Breast epithelium (tissue), 4 donors: ENCODE measurements around the gene KCNN3. TPM values are rescaled to one million over a fixed set of nuclear protein-coding genes. Genes with fewer than 3 reads are reported as not detected.

Experiments used
- DNase-seq, 2 donors: peaks; one replicate each; pipeline ENCODE4 v3.0.0-alpha.2; 2019; ENCODE audit warnings: low spot score in 2 of 2
- H3K27ac ChIP-seq, 2 donors: fragments of 200-600 bp; sonication (generic) in 1 of 2; one replicate each; pipeline ENCODE4 v1.5.1; 2016 to 2019; ENCODE audit warnings: mild to moderate bottlenecking in 1 of 2
- H3K27me3 ChIP-seq, 2 donors: fragments of 200-600 bp; sonication (generic) in 1 of 2; one replicate each; pipeline versions ENCODE4 v1.5.1 to v1.6.0; 2017 to 2019; ENCODE audit warnings: control low read depth in 1 of 2, mild to moderate bottlenecking in 1 of 2
- H3K36me3 ChIP-seq: fragments of 200-600 bp; one replicate; pipeline ENCODE4 v1.5.1; 2019
- H3K4me1 ChIP-seq, 2 donors: fragments of 200-600 bp; sonication (generic); one replicate each; pipeline ENCODE4 v1.5.1; 2016 to 2019; ENCODE audit warnings: control low read depth in 1 of 2
- H3K4me3 ChIP-seq, 3 donors: fragments of 200-600 bp; sonication (generic); 1 replicate in 2 of 3; 2 replicates in 1 of 3; pipeline ENCODE4 v1.5.1; 2016 to 2019; ENCODE audit warnings: mild to moderate bottlenecking in 3 of 3, moderate library complexity in 2 of 3
- H3K9me3 ChIP-seq, 2 donors: fragments of 200-600 bp; sonication (generic) in 1 of 2; one replicate each; pipeline ENCODE4 v1.5.1; 2016 to 2019; ENCODE audit warnings: control low read depth in 1 of 2
- POLR2A ChIP-seq: fragments of 450-650 bp; IDR thresholded peaks from one replicate; pipeline ENCODE4 v1.6.1; 2016; ENCODE audit warnings: antibody characterized with exemption, mild to moderate bottlenecking, moderate library complexity
- POLR2AphosphoS5 ChIP-seq, 3 donors: sonication (generic); formaldehyde crosslinking; IDR thresholded peaks; one replicate each; pipeline ENCODE4 v1.6.1; 2017; ENCODE audit warnings: antibody characterized with exemption in 3 of 3
- intact Hi-C: fragments of 100-400 bp; cut with DNase I; formaldehyde crosslinking; loops from one replicate; pipeline ENCODE4 v1.15.1; 2023; ENCODE audit warnings: low total_unique reads
- total RNA-seq, 3 donors: library from RNA; depleted of rRNA; stranded (reverse); fragments of >200 nt; gene quantifications; one replicate each; pipeline ENCODE4 v1.1.0, GENCODE V29; 2016
- TF ChIP-seq, protein P1 (sequence below), 3 donors: fragments of 450-650 bp; IDR thresholded peaks; one replicate each; pipeline ENCODE4 v1.5.1; 2016 to 2017; ENCODE audit warnings: antibody characterized with exemption in 3 of 3, mild to moderate bottlenecking in 3 of 3, moderate library complexity in 3 of 3

Gene KCNN3
- total RNA-seq, 3 donors from 2014 or later = 0.96 to 1.6 (median 1.0) TPM

DNA sequence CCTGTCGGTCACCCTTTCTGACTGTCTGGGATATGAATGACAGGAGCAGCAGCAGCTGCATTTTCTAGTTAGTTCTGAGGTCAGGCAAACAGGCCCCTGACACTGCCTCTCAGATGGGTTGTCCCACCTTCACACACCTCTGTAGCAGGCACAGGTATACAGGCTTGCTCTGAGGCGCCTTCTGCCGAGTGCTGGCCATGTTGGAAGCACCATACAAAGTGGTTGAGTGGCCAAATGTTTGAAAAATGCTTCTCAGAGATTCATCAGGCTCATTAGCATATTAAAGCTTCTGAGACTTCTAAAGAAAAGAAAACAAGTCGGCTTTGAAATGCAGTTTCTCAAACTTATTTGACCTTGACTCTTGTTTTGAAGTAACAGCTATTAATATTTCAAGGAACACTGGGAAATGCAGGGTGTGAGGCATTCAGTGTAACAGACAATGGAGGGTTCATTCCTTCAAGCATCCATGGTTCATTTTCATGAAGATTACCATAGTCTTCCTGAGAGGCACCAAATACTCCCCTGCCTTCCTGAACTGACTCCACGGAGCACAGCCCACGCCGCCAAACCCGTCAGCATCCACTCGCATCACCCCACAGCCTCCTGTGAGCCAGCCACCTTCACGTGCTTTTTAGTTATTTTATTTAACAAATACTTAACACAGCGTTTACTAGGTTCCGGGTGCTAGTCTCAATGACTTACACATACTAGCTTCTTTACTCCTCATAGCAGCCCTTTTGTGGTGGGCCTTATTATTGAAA, 81.8 kb downstream of the KCNN3 start:
- Histone ChIP-seq H3K9me3 (no peaks in the 10 kb centered on the region), H3K4me3 (no peak overlapping the region), H3K4me1 (no peaks in the 10 kb centered on the region), H3K27me3 (no peaks in the 10 kb centered on the region), H3K36me3 (no peaks in the 10 kb centered on the region), H3K27ac (no peak overlapping the region)
- DNase-seq = no peak
- TF ChIP-seq POLR2A (no peak), POLR2AphosphoS5 (IDR thresholded peaks at IDR 0.05) (no peak)
- TF ChIP-seq, protein P1, sequence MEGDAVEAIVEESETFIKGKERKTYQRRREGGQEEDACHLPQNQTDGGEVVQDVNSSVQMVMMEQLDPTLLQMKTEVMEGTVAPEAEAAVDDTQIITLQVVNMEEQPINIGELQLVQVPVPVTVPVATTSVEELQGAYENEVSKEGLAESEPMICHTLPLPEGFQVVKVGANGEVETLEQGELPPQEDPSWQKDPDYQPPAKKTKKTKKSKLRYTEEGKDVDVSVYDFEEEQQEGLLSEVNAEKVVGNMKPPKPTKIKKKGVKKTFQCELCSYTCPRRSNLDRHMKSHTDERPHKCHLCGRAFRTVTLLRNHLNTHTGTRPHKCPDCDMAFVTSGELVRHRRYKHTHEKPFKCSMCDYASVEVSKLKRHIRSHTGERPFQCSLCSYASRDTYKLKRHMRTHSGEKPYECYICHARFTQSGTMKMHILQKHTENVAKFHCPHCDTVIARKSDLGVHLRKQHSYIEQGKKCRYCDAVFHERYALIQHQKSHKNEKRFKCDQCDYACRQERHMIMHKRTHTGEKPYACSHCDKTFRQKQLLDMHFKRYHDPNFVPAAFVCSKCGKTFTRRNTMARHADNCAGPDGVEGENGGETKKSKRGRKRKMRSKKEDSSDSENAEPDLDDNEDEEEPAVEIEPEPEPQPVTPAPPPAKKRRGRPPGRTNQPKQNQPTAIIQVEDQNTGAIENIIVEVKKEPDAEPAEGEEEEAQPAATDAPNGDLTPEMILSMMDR (IDR thresholded peaks at IDR 0.05) = no peak
- intact Hi-C loops = loop anchor here (5.0 kb wide), 1 partner anchor 1864 kb away; no protein-coding TSS in a partner anchor

DNA sequence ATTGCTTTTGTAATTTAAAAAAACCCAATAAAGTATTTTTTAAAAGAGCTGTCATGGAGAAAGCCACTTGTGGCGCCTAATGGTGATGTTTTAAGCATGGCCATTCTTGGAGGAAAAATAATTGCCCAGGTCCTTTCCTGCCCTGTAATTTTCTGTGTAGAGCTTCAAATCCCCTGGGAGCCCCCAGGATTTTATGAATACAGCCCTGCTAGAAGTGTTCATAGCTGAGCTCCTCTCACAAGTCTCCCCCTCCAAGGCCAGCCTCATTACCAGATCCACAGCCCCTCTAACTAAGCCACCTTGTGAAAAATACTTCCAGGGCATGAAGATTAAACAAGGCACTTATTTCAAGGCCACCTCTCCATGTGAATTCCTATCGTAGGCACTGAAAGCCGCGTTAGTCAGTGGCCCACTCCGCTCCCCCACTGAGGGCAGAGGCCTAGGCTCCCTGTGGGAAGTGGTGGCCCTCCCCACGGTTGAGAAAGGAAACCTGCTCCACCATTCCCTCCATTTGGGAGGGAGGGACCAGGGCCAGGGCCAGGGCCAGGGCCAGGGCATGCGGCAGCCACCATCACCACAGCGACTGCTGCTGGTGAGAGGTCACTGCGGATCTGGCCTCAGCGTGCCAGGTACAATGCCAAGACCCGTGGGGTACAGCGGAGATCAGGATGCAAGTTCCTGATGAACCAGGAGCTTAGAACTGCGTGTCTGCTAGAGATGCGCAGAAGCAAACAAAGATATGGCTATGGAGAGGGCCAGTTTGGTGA, 83.1 kb downstream of the KCNN3 start:
- no peak for DNase-seq
- Histone ChIP-seq H3K9me3 (no peaks in the 10 kb centered on the region), H3K27me3 (no peaks in the 10 kb centered on the region), H3K27ac (no peak overlapping the region), H3K4me3 (no peak overlapping the region), H3K4me1 (no peaks in the 10 kb centered on the region), H3K36me3 (no peaks in the 10 kb centered on the region)
- TF ChIP-seq, protein P1 (IDR thresholded peaks at IDR 0.05) = no peak
- TF ChIP-seq POLR2A = no peak
- TF ChIP-seq POLR2AphosphoS5 (IDR thresholded peaks at IDR 0.05) = no peak
- intact Hi-C loops = loop anchor here (5.0 kb wide), 1 partner anchor 1865 kb away; no protein-coding TSS in a partner anchor

DNA sequence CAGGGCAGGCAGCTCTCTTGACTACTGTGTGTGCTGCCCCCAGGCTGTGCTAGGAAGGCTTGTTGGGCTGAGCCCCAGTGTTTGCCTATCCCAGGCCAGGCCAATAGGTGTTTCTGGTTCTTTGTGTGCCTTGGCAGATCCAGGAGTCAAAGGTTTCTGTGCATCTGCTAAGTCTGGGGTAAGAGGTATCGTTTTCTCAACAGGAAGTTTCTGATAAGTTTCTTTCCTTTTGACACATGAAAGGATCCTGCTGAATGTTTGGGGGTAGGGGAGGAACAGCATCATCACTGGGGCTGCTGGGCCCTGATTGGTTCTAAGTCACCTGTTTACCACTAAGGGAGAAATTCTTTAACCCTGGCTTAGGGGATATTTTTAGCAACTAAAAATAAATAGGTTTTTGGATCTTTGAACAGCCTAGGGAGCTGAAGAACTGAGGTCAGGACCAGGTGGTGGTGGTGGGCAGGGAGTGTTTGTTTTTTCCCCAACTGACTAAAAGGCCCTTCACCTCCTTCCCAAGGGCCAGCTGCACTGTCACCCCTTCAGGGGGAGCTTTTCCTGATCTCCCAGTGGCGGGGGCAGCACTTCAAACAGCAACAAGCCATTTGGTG, 85.1 kb downstream of the KCNN3 start:
- no peaks in the 10 kb centered on the region for H3K9me3 ChIP-seq
- H3K27me3 ChIP-seq = no peaks in the 10 kb centered on the region
- no peak for TF ChIP-seq POLR2A
- TF ChIP-seq, protein P1 (IDR thresholded peaks at IDR 0.05) = no peak
- no peak for TF ChIP-seq POLR2AphosphoS5 (IDR thresholded peaks at IDR 0.05)
- no peak for DNase-seq
- H3K27ac ChIP-seq = no peak overlapping the region
- H3K36me3 ChIP-seq = no peaks in the 10 kb centered on the region
- no peak overlapping the region for H3K4me3 ChIP-seq
- intact Hi-C loops = loop anchor here (5.0 kb wide), 1 partner anchor 1867 kb away; no protein-coding TSS in a partner anchor
- no peaks in the 10 kb centered on the region for H3K4me1 ChIP-seq

DNA sequence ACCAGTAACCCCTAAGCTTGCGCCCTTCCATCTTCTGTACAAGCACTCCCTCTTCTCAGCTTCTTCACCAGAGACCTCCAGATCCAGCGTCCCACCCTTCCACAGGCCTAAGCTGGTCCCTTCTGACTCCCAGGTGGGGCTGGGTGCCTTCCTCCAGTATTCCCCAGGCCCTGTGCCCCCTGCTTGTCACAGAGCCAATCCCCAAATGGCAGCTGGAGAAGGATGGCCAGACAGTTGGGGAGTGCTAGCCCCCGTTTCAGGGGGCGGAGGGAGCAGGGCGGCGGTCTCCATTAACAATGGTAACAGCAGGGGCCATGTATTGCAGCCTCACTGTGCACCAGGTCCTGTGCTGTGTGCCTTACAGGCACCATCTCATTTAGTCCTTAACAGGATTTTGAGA, 85.7 kb downstream of the KCNN3 start:
- intact Hi-C loops = no loop called here
- no peaks in the 10 kb centered on the region for H3K9me3 ChIP-seq
- H3K27me3 ChIP-seq = no peaks in the 10 kb centered on the region
- TF ChIP-seq POLR2A (no peak), POLR2AphosphoS5 (IDR thresholded peaks at IDR 0.05) (no peak)
- TF ChIP-seq, protein P1 (IDR thresholded peaks at IDR 0.05) = no peak
- no peaks in the 10 kb centered on the region for H3K4me1 ChIP-seq
- no peaks in the 10 kb centered on the region for H3K36me3 ChIP-seq
- DNase-seq = no peak
- no peak overlapping the region for H3K27ac ChIP-seq
- no peak overlapping the region for H3K4me3 ChIP-seq

DNA sequence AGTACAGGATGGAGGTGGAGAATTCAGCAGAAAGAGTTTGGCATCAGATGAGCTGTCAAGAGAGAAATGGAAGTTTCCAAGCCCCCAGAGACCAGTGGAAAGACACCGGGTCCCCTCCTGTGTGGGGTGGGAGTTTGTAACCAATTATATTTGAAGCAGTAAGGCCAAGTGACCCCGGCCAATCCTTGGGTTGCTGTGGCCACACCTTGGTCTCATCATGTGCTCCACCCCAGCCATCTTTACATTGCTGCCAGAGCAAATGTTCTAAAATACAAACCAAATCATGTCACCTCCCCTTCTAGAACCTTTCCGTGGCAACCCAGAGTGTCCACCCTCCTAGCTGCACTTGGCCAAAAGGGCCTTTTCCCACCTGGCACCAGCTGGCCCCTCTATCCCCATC, 86.1 kb downstream of the KCNN3 start:
- Histone ChIP-seq H3K9me3 (no peaks in the 10 kb centered on the region), H3K36me3 (no peaks in the 10 kb centered on the region), H3K27ac (no peak overlapping the region), H3K4me1 (no peaks in the 10 kb centered on the region), H3K4me3 (no peak overlapping the region), H3K27me3 (no peaks in the 10 kb centered on the region)
- no peak for DNase-seq
- TF ChIP-seq, protein P1 (IDR thresholded peaks at IDR 0.05) = no peak
- no peak for TF ChIP-seq POLR2AphosphoS5 (IDR thresholded peaks at IDR 0.05)
- intact Hi-C loops = no loop called here
